GM12878 (cell line): Measurements from ENCODE around the gene TMC5. TPM values are rescaled to one million over a fixed set of nuclear protein-coding genes. Genes with fewer than 3 reads are reported as not detected.

Source experiments
- CEBPB ChIP-seq, 2 experiments: fragments of 150-350 bp in 1 of 2; IDR thresholded peaks; 2 replicates each; pipeline ENCODE4 v1.6.1; 2012 to 2014; ENCODE audit warnings: low read depth in 2 of 2, low read length in 2 of 2, borderline replicate concordance in 1 of 2, inconsistent platforms in 1 of 2
- CREB1 ChIP-seq: IDR thresholded peaks from 2 replicates; pipeline ENCODE4 v1.6.1; 2012; ENCODE audit warnings: low read depth, mild to moderate bottlenecking, inconsistent platforms
- EED ChIP-seq: sonication (generic); IDR thresholded peaks from 2 replicates; pipeline ENCODE4 v1.6.1; 2016; ENCODE audit warnings: antibody characterized with exemption, low read depth
- EP300 ChIP-seq, 2 experiments: fragments of 150-350 bp in 1 of 2; IDR thresholded peaks; 2 replicates each; pipeline ENCODE4 v1.6.1; 2011 to 2012; ENCODE audit warnings: low read depth in 2 of 2, low read length in 2 of 2, borderline replicate concordance in 1 of 2, improper control_type of control experiment in 1 of 2, inconsistent platforms in 1 of 2; ENCODE audit not compliant: control insufficient read depth in 1 of 2
- ETV6 ChIP-seq, 2 experiments: fragments of 450-650 bp in 1 of 2; IDR thresholded peaks in 1 of 2; conservative IDR thresholded peaks in 1 of 2; 2 replicates each; pipeline ENCODE4 v1.6.1; 2014; ENCODE audit warnings: antibody characterized with exemption in 1 of 2, borderline replicate concordance in 1 of 2, low read depth in 1 of 2, mild to moderate bottlenecking in 1 of 2, moderate library complexity in 1 of 2
- HDAC6 ChIP-seq: fragments of 200-600 bp; sonication (generic); IDR thresholded peaks from one replicate; pipeline ENCODE4 v1.8.0; 2017; ENCODE audit warnings: antibody characterized with exemption; ENCODE audit not compliant: unreplicated experiment
- HDGF ChIP-seq: fragments of 450-650 bp; IDR thresholded peaks from 2 replicates; pipeline ENCODE4 v1.6.1; 2016; ENCODE audit warnings: antibody characterized with exemption
- JUND ChIP-seq: IDR thresholded peaks from 2 replicates; pipeline ENCODE4 v1.6.1; 2012; ENCODE audit warnings: low read depth, mild to moderate bottlenecking, low read length, improper control_type of control experiment, moderate library complexity
- KLF5 ChIP-seq: fragments of 450-650 bp; IDR thresholded peaks from 2 replicates; pipeline ENCODE4 v1.6.1; 2014; ENCODE audit warnings: mild to moderate bottlenecking; ENCODE audit not compliant: partially characterized antibody
- LARP7 ChIP-seq: fragments of 450-650 bp; IDR thresholded peaks from 2 replicates; pipeline ENCODE4 v1.6.1; 2017; ENCODE audit warnings: mild to moderate bottlenecking
- MTA3 ChIP-seq: IDR thresholded peaks from 2 replicates; pipeline ENCODE4 v1.6.1; 2012; ENCODE audit warnings: low read length, inconsistent platforms, borderline replicate concordance
- NBN ChIP-seq: fragments of 450-650 bp; IDR thresholded peaks from 2 replicates; pipeline ENCODE4 v1.6.1; 2016
- NR2C2 ChIP-seq: IDR thresholded peaks from 2 replicates; pipeline ENCODE4 v1.6.1; 2011; ENCODE audit warnings: borderline replicate concordance, low read depth; ENCODE audit not compliant: control insufficient read depth, insufficient read length
- PAX8 ChIP-seq: fragments of 450-650 bp; IDR thresholded peaks from 2 replicates; pipeline ENCODE4 v1.6.1; 2017; ENCODE audit warnings: mild to moderate bottlenecking, moderate library complexity
- POLR2AphosphoS2 ChIP-seq: IDR thresholded peaks from 2 replicates; pipeline ENCODE4 v1.6.1; 2011; ENCODE audit warnings: low read depth, mild to moderate bottlenecking, low read length, improper control_type of control experiment, moderate library complexity
- POLR2AphosphoS5 ChIP-seq: IDR thresholded peaks from 2 replicates; pipeline ENCODE4 v1.6.1; 2011; ENCODE audit warnings: mild to moderate bottlenecking, low read length, inconsistent platforms
- RB1 ChIP-seq: fragments of 450-650 bp; formaldehyde crosslinking; IDR thresholded peaks from 2 replicates; pipeline ENCODE4 v1.6.1; 2017; ENCODE audit warnings: mild to moderate bottlenecking, borderline replicate concordance
- SUPT20H ChIP-seq: IDR thresholded peaks from 2 replicates; pipeline ENCODE4 v1.6.1; 2011; ENCODE audit warnings: low read depth, mild to moderate bottlenecking, low read length, moderate library complexity, borderline replicate concordance; ENCODE audit not compliant: control insufficient read depth
- TARDBP ChIP-seq: IDR thresholded peaks from 2 replicates; pipeline ENCODE4 v1.6.1; 2016; ENCODE audit warnings: borderline replicate concordance
- ZNF622 ChIP-seq: fragments of 450-650 bp; IDR thresholded peaks from 2 replicates; pipeline ENCODE4 v1.6.1; 2017; ENCODE audit warnings: mild to moderate bottlenecking, inconsistent platforms
- polyA plus RNA-seq, 11 experiments: library from polyadenylated mRNA; depleted of rRNA in 4 of 11; unstranded in 6 of 11; stranded (reverse) in 5 of 11; fragments of >200 nt; fragmentation: Nextera tagmentation in 4 of 11; fragmentation: Illumina TruSeq in 1 of 11; extraction: Ambion mirVana in 4 of 11; extraction: Trizol in 1 of 11; gene quantifications; 1 replicate in 1 of 11; 2 replicates in 10 of 11; pipeline versions ENCODE4 v1.2.1 to v1.2.3, GENCODE V29; 2011 to 2016; ENCODE audit warnings: inconsistent platforms in 2 of 11, missing spikeins in 2 of 11, low read depth in 1 of 11
- total RNA-seq, 4 experiments: library from RNA; depleted of rRNA in 3 of 4; stranded (reverse); fragments of >200 nt in 3 of 4; fragmentation: Illumina TruSeq in 1 of 4; extraction: Trizol in 1 of 4; gene quantifications; 2 replicates each; pipeline versions ENCODE4 v1.2.1 to v1.2.3, GENCODE V29; 2013 to 2021
- TF ChIP-seq, protein P1 (sequence below): fragments of 450-650 bp; conservative IDR thresholded peaks from 2 replicates; pipeline ENCODE4 v1.6.1; 2017; ENCODE audit warnings: mild to moderate bottlenecking, moderate library complexity
- TF ChIP-seq, protein P2 (sequence below): IDR thresholded peaks from 2 replicates; pipeline ENCODE4 v1.6.1; 2011; ENCODE audit warnings: borderline replicate concordance, low read depth, mild to moderate bottlenecking, moderate library complexity, mixed read lengths, low read length; ENCODE audit not compliant: insufficient read depth; ENCODE audit errors: extremely low read length
- TF ChIP-seq, protein P3 (sequence below): fragments of 450-650 bp; IDR thresholded peaks from 2 replicates; pipeline ENCODE4 v1.6.1; 2017; ENCODE audit warnings: mild to moderate bottlenecking, moderate library complexity

Gene TMC5
- total and polyA plus RNA-seq, 10 of the 15 experiments (the other 5 are each of a cell fraction or from before 2014, with no cell fraction given): 0.01 to 0.10 (median 0.07) TPM; not detected in 5

DNA sequence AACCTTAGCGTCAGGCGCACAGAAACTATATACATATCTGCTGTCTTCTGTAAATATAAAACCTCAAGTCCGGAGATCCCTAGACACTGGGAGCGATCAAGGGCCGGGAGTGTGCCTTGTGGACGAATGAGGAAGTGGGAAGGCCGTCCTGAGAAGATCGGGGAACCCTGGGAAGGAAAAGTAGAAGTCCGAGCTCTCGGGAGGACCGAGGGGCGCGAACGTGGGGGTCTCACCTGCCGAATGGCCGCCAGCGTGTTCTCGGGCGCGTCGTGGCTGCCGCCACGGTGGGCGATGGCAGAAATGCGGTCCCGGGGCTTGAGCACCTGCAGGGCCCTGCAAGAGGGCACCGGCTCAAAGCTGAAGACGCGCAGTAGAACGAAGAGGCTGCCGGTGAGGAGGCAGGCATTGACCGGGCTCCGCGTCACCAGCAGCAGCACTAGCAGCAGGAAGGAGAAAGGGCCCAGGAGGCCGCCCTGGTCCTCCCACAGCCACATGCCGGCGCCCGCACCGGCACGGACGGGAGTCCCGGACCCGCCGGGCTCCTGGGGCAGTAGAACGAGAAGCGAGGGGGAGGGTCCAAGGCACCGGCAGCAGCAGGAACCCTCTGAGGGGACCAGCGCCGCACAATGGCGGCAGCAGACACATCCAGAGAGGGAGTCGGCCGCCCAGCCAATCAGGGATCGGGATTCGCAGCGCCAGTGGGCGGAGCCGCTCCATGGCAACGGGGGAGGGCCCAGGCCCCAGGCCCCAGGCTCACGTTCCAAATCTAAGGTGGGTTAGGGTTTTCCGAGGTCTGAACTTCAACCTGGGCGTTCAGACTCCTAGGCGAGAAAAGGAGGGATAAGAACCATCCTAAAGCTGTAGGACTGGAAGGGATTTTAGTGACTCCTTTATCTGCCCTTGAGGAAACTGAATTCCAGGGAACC lies 104.1 kb downstream of the TMC5 start, which contains the start of gene GDE1 (continued):
- TF ChIP-seq POLR2AphosphoS5 (peak; percentile 86), HDGF (0 out of 2 replicates have a peak, but pooled peaks have one; percentile 64), HDAC6 (peak; percentile 36), ETV6 (conservative IDR thresholded peaks at IDR 0.05 in 1 of 2, IDR thresholded peaks at IDR 0.05 in 1 of 2; ENCODE audit: borderline replicate concordance in 1 of 2, low read depth in 1 of 2) (no peak), KLF5 (no peak), ZNF622 (no peak), JUND (no peak), SUPT20H (no peak), NBN (0 out of 2 replicates have a peak, but pooled peaks have one; percentile 16), POLR2AphosphoS2 (no peak; the same call in 1 of the 2 replicates), NR2C2 (no peak), LARP7 (peak; percentile 78; the same call in 1 of the 2 replicates), PAX8 (no peak), EED (peak; percentile 20; the same call in 1 of the 2 replicates), CREB1 (peak; percentile 59; the same call in 1 of the 2 replicates), TARDBP (no peak), RB1 (peak; percentile 86; the same call in 1 of the 2 replicates), EP300 (IDR thresholded peaks at IDR 0.05; ENCODE audit: borderline replicate concordance in 1 of 2, control insufficient read depth in 1 of 2, low read depth in 2 of 2, low read length in 2 of 2) (no peak), MTA3 (no peak), CEBPB (IDR thresholded peaks at IDR 0.05; ENCODE audit: borderline replicate concordance in 1 of 2, low read depth in 2 of 2, low read length in 2 of 2) (no peak)
- TF ChIP-seq, protein P1, sequence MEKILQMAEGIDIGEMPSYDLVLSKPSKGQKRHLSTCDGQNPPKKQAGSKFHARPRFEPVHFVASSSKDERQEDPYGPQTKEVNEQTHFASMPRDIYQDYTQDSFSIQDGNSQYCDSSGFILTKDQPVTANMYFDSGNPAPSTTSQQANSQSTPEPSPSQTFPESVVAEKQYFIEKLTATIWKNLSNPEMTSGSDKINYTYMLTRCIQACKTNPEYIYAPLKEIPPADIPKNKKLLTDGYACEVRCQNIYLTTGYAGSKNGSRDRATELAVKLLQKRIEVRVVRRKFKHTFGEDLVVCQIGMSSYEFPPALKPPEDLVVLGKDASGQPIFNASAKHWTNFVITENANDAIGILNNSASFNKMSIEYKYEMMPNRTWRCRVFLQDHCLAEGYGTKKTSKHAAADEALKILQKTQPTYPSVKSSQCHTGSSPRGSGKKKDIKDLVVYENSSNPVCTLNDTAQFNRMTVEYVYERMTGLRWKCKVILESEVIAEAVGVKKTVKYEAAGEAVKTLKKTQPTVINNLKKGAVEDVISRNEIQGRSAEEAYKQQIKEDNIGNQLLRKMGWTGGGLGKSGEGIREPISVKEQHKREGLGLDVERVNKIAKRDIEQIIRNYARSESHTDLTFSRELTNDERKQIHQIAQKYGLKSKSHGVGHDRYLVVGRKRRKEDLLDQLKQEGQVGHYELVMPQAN: peak; percentile 88
- TF ChIP-seq, protein P2, sequence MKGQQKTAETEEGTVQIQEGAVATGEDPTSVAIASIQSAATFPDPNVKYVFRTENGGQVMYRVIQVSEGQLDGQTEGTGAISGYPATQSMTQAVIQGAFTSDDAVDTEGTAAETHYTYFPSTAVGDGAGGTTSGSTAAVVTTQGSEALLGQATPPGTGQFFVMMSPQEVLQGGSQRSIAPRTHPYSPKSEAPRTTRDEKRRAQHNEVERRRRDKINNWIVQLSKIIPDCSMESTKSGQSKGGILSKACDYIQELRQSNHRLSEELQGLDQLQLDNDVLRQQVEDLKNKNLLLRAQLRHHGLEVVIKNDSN: no peak
- TF ChIP-seq, protein P3, sequence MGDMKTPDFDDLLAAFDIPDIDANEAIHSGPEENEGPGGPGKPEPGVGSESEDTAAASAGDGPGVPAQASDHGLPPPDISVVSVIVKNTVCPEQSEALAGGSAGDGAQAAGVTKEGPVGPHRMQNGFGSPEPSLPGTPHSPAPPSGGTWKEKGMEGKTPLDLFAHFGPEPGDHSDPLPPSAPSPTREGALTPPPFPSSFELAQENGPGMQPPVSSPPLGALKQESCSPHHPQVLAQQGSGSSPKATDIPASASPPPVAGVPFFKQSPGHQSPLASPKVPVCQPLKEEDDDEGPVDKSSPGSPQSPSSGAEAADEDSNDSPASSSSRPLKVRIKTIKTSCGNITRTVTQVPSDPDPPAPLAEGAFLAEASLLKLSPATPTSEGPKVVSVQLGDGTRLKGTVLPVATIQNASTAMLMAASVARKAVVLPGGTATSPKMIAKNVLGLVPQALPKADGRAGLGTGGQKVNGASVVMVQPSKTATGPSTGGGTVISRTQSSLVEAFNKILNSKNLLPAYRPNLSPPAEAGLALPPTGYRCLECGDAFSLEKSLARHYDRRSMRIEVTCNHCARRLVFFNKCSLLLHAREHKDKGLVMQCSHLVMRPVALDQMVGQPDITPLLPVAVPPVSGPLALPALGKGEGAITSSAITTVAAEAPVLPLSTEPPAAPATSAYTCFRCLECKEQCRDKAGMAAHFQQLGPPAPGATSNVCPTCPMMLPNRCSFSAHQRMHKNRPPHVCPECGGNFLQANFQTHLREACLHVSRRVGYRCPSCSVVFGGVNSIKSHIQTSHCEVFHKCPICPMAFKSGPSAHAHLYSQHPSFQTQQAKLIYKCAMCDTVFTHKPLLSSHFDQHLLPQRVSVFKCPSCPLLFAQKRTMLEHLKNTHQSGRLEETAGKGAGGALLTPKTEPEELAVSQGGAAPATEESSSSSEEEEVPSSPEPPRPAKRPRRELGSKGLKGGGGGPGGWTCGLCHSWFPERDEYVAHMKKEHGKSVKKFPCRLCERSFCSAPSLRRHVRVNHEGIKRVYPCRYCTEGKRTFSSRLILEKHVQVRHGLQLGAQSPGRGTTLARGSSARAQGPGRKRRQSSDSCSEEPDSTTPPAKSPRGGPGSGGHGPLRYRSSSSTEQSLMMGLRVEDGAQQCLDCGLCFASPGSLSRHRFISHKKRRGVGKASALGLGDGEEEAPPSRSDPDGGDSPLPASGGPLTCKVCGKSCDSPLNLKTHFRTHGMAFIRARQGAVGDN: 0 out of 2 replicates have a peak, but pooled peaks have one; percentile 41
